IMR-90 (cell line): ENCODE results near the gene EIF6. TPM values are rescaled to one million over a fixed set of nuclear protein-coding genes. Genes with fewer than 3 reads are reported as not detected.

Source experiments
- ATAC-seq: fragments of 200-7000 bp; cut with Tn5 transposase; 2 replicates; pipeline ENCODE4 v1.9.1; 2020; ENCODE audit warnings: low read depth, mild to moderate bottlenecking, moderate library complexity
- BruUV-seq: library from RNA; stranded (reverse); fragments of 400-500 nt; replicated peaks from 2 replicates; lab custom pipeline; 2021; lab: Mats Ljungman, UMichigan
- CTCF ChIA-PET: fragments of 300-600 bp; formaldehyde crosslinking; extraction: SDS; loops from one replicate; lab custom pipeline; 2021; ENCODE audit warnings: antibody characterized with exemption; lab: Yijun Ruan, JAX
- POLR2A ChIA-PET: fragments of 300-600 bp; sonication (Branson Sonifier 250); formaldehyde crosslinking; loops from one replicate; lab custom pipeline; 2022; ENCODE audit warnings: antibody characterized with exemption; ENCODE audit not compliant: unreplicated experiment; lab: Charles Lee
- DNase-seq: peaks from one replicate; pipeline ENCODE4 v3.0.0; 2013
- H2AFZ ChIP-seq: replicated peaks from 2 replicates; pipeline ENCODE3; 2013; ENCODE audit warnings: low read length, mild to moderate bottlenecking; ENCODE audit not compliant: poor library complexity
- H2AK5ac ChIP-seq: 2 replicates; pipeline ENCODE4 v1.6.1; 2013; ENCODE audit warnings: low read depth, low read length, inconsistent platforms
- H2AK9ac ChIP-seq: replicated peaks from 2 replicates; pipeline ENCODE3; 2013; ENCODE audit warnings: mild to moderate bottlenecking, low read depth, low read length, moderate library complexity; ENCODE audit not compliant: poor library complexity
- H2BK120ac ChIP-seq: 2 replicates; pipeline ENCODE4 v1.6.1; 2013; ENCODE audit warnings: low read depth, low read length, inconsistent platforms
- H2BK15ac ChIP-seq: 3 replicates; pipeline ENCODE4 v1.6.1; 2013; ENCODE audit warnings: low read depth, low read length, inconsistent platforms
- H2BK20ac ChIP-seq: 2 replicates; pipeline ENCODE4 v1.6.1; 2013; ENCODE audit warnings: low read depth, mild to moderate bottlenecking, inconsistent platforms, low read length, moderate library complexity
- H2BK5ac ChIP-seq: 2 replicates; pipeline ENCODE4 v1.6.1; 2013; ENCODE audit warnings: mild to moderate bottlenecking, low read depth, low read length, inconsistent platforms; ENCODE audit not compliant: poor library complexity, severe bottlenecking
- H3K14ac ChIP-seq: replicated peaks from 2 replicates; pipeline ENCODE4 v1.6.1; 2013; ENCODE audit warnings: low read depth, low read length, inconsistent platforms
- H3K18ac ChIP-seq: 2 replicates; pipeline ENCODE4 v1.6.1; 2013; ENCODE audit warnings: low read depth, low read length, control low read depth
- H3K23ac ChIP-seq: 2 replicates; pipeline ENCODE4 v1.6.1; 2013; ENCODE audit warnings: low read depth, low read length, inconsistent platforms
- H3K27ac ChIP-seq: 2 replicates; pipeline ENCODE4 v1.5.1; 2013; ENCODE audit warnings: mild to moderate bottlenecking, control low read depth, low read length; ENCODE audit not compliant: insufficient read depth
- H3K27me3 ChIP-seq: 2 replicates; pipeline ENCODE4 v1.6.1; 2013; ENCODE audit warnings: low read length; ENCODE audit not compliant: control insufficient read depth, insufficient read depth
- H3K36me3 ChIP-seq: 2 replicates; pipeline ENCODE4 v1.6.1; 2013; ENCODE audit warnings: low read length, mixed read lengths; ENCODE audit not compliant: control insufficient read depth, insufficient read depth
- H3K4ac ChIP-seq: 2 replicates; pipeline ENCODE4 v1.6.1; 2013; ENCODE audit warnings: low read depth, low read length, inconsistent platforms
- H3K4me1 ChIP-seq: 2 replicates; pipeline ENCODE4 v1.6.1; 2013; ENCODE audit warnings: low read length, mixed read lengths; ENCODE audit not compliant: control insufficient read depth, insufficient read depth
- H3K4me2 ChIP-seq: 2 replicates; pipeline ENCODE4 v1.6.1; 2013; ENCODE audit warnings: low read depth, mild to moderate bottlenecking, control low read depth, low read length, moderate library complexity
- H3K4me3 ChIP-seq: 2 replicates; pipeline ENCODE4 v1.5.1; 2013; ENCODE audit warnings: low read depth, mild to moderate bottlenecking, control low read depth, low read length, moderate library complexity; ENCODE audit not compliant: insufficient read depth
- H3K56ac ChIP-seq: 2 replicates; pipeline ENCODE4 v1.6.1; 2013; ENCODE audit warnings: low read length, inconsistent platforms; ENCODE audit not compliant: insufficient read depth; ENCODE audit errors: extremely low read depth
- H3K79me1 ChIP-seq, 2 experiments: 2 replicates each; pipeline ENCODE4 v1.6.1; 2013; ENCODE audit warnings: low read length in 2 of 2, inconsistent platforms in 1 of 2, low read depth in 1 of 2
- H3K9ac ChIP-seq: 2 replicates; pipeline ENCODE4 v1.6.1; 2013; ENCODE audit warnings: low read depth, low read length, control low read depth
- H3K9me1 ChIP-seq: 2 replicates; pipeline ENCODE4 v1.6.1; 2013; ENCODE audit warnings: low read length, inconsistent platforms; ENCODE audit not compliant: insufficient read depth
- H3K9me3 ChIP-seq: 2 replicates; pipeline ENCODE4 v1.6.1; 2013; ENCODE audit warnings: low read length; ENCODE audit not compliant: control insufficient read depth, insufficient read depth
- H4K20me1 ChIP-seq: 2 replicates; pipeline ENCODE4 v1.6.1; 2013; ENCODE audit warnings: low read length, inconsistent platforms; ENCODE audit not compliant: insufficient read depth
- H4K5ac ChIP-seq: 2 replicates; pipeline ENCODE4 v1.6.1; 2013; ENCODE audit warnings: mild to moderate bottlenecking, low read depth, low read length, control low read depth
- H4K8ac ChIP-seq, 2 experiments: 2 replicates each; pipeline ENCODE4 v1.6.1; 2013; ENCODE audit warnings: low read depth in 2 of 2, low read length in 2 of 2, control low read depth in 1 of 2, inconsistent platforms in 1 of 2
- H4K91ac ChIP-seq: 2 replicates; pipeline ENCODE4 v1.6.1; 2013; ENCODE audit warnings: low read depth, low read length, inconsistent platforms; ENCODE audit not compliant: insufficient read depth
- CEBPB ChIP-seq: IDR thresholded peaks from 2 replicates; pipeline ENCODE4 v1.6.1; 2012; ENCODE audit warnings: low read depth, low read length, improper control_type of control experiment
- FOS ChIP-seq: fragments of 150-350 bp; IDR thresholded peaks from 2 replicates; pipeline ENCODE4 v1.6.1; 2016; ENCODE audit warnings: low read depth, low read length
- MAFK ChIP-seq: IDR thresholded peaks from 2 replicates; pipeline ENCODE4 v1.6.1; 2012; ENCODE audit warnings: low read depth, low read length, improper control_type of control experiment
- RAD21 ChIP-seq: IDR thresholded peaks from 2 replicates; pipeline ENCODE4 v1.6.1; 2012; ENCODE audit warnings: low read length, improper control_type of control experiment
- USF2 ChIP-seq: fragments of 150-350 bp; IDR thresholded peaks from 2 replicates; pipeline ENCODE4 v1.6.1; 2017; ENCODE audit warnings: mild to moderate bottlenecking, antibody characterized with exemption, low read length, low read depth
- WGBS, 2 experiments: methylation state at CpG; one replicate each; pipeline versions ENCODE4 v1.1.5 to v1.1.7; 2013; ENCODE audit warnings: missing lambda C conversion rate in 2 of 2; ENCODE audit not compliant: insufficient read length in 1 of 2; ENCODE audit errors: extremely low coverage in 2 of 2; 5-methylcytosine and 5-hydroxymethylcytosine counted together
- dilution Hi-C: fragments of 300-500 bp; cut with HindIII; formaldehyde crosslinking; loops from one replicate; pipeline ENCODE4 v1.14.3; 2018; ENCODE audit warnings: low sequenced_read_pairs; ENCODE audit not compliant: unreplicated experiment
- in situ Hi-C: fragments of 300-500 bp; cut with MboI; formaldehyde crosslinking; loops from 3 replicates; pipeline ENCODE4 v1.14.3; 2019; ENCODE audit warnings: low sequenced_read_pairs, inconsistent platforms, mixed read lengths
- intact Hi-C: fragments of 100-400 bp; cut with micrococcal nuclease; formaldehyde crosslinking; loops from 2 replicates; pipeline ENCODE4 v1.10.0; 2022
- polyA plus RNA-seq, 3 experiments: library from polyadenylated mRNA; depleted of rRNA; stranded (reverse); fragments of >200 nt; gene quantifications; 2 replicates each; pipeline ENCODE4 v1.2.3, GENCODE V29; 2012; ENCODE audit warnings: low replicate concordance in 1 of 3
- total RNA-seq: library from RNA; depleted of rRNA; stranded (reverse); fragments of >200 nt; gene quantifications from 2 replicates; pipeline ENCODE4 v1.2.3, GENCODE V29; 2012

EIF6 gene
- total and polyA plus RNA-seq, 2 of the 4 experiments (the other 2 are of a cell fraction), result 215 to 227 TPM

GRCh38 chr20:35298264-35298663 lies 13.7 kb upstream of the EIF6 start:
- in situ Hi-C loops, result no loop called here
- Histone ChIP-seq H3K9me3 (no peaks in the 10 kb centered on the region), H4K91ac (no peak overlapping the region; the same call in 1 of the 2 replicates), H3K4me3 (no peak overlapping the region), H3K36me3 (no peaks in the 10 kb centered on the region), H3K14ac (no peak overlapping the region), H2AK5ac (no peak overlapping the region), H4K5ac (no peak overlapping the region), H3K27me3 (peaks cover 2% of the 10 kb centered on the region), H3K18ac (no peak overlapping the region), H3K9me1 (peaks cover 19% of the 10 kb centered on the region), H2BK15ac (no peak overlapping the region), H3K27ac (no peak overlapping the region), H2BK120ac (no peak overlapping the region), H4K8ac (no peak overlapping the region), H3K23ac (no peak overlapping the region), H4K20me1 (no peaks in the 10 kb centered on the region), H3K79me1 (peaks cover 0 to 5% of the 10 kb centered on the region in 2 experiments; a peak in 1 of 4 replicates), H2AK9ac (no peak overlapping the region), H3K56ac (no peak overlapping the region), H2BK5ac (no peak overlapping the region), H2AFZ (no peak overlapping the region), H2BK20ac (no peak overlapping the region; the same call in 1 of the 2 replicates), H3K4me2 (no peak overlapping the region), H3K4ac (no peak overlapping the region; the same call in 1 of the 2 replicates), H3K4me1 (peaks cover 15% of the 10 kb centered on the region), H3K9ac (no peak overlapping the region)
- TF ChIP-seq MAFK (no peak), USF2 (no peak), FOS (no peak), CEBPB (no peak), RAD21 (no peak)
- ATAC-seq, result no peak
- ChIA-PET POLR2A (no interaction called here), CTCF (no interaction called here)
- no peak for DNase-seq
- BruUV-seq, result no TSS peak
- dilution Hi-C loops, result no loop called here
- intact Hi-C loops, result no loop called here
- 52% methylated on average over 3 of the region's 5 CpGs; no CpG with 5 or more reads in 1 of the 2 experiments for WGBS, 2 experiments
